Stimulated activated CD8-positive, alpha-beta memory T cell treated with anti-CD3 and anti-CD28 coated beads, Interleukin-4, amount 100 ng/mL, for 24 hours (primary cell): ENCODE data around the gene ACOX1.

Source experiments
- DNase-seq: peaks from one replicate; pipeline ENCODE4 v3.0.0-alpha.2; 2020; ENCODE audit warnings: low read depth

ACOX1 gene

DNA sequence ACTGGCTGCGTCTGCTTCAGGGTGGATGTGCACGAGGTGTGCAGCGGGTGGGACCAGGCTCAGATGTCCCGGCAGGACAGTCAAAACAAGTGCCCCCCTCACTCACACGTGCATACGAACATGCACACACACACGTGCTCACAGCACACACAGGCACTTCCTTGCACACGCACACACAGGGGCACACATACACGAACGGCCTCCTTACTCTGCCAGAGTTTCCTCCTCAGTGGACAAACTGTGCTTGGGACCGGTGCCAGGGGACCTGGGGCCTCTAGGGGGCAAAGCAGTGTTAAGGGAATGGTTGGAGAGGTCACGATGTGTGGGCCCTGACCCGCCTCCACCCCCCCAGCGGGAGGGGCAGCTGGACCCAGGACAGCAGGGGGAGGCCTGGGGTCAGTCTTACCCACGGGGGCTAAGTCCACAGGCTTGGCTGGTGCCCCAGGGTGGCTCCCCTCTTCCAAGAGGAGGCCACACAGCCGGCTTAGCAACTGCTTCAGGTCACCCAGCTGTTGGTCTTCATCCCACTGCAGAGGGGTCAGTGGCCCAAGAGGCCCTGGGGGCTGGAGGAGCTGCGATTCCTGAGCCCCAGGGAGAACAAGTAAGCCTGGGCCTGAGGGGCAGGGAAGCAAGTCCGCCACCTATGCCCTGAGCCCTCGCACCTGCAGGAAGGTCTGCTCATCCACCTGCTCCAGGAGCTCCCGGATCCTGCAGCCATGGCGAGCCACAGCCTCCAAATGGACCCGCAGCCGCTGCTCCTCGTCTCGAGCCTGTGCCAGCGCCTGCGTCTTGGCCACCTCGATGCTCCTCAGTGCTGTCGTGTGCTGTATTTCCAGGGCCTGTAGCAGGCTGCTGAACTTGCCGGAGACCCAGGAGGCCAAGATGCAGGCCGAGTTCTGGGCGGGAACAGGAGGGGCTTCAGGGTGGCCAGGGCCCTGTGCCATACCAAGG is 87.1 kb downstream of the ACOX1 start:
- DNase-seq, result no peak
